Suprapubic skin (tissue), 3 donors: ENCODE data around the gene FGF5.

Source experiments
- CTCF ChIP-seq, 2 donors: fragments of 200-600 bp in 1 of 2; fragments of 450-650 bp in 1 of 2; sonication (generic) in 1 of 2; IDR thresholded peaks; one replicate each; pipeline ENCODE4 v1.5.1; 2016 to 2019; ENCODE audit warnings: antibody characterized with exemption in 2 of 2, mild to moderate bottlenecking in 1 of 2, moderate library complexity in 1 of 2
- EP300 ChIP-seq: sonication (generic); formaldehyde crosslinking; IDR thresholded peaks from one replicate; pipeline ENCODE4 v1.6.1; 2017; ENCODE audit warnings: antibody characterized with exemption
- POLR2A ChIP-seq, 2 donors: fragments of 450-650 bp; IDR thresholded peaks; one replicate each; pipeline ENCODE4 v1.6.1; 2017; ENCODE audit warnings: antibody characterized with exemption in 2 of 2, mild to moderate bottlenecking in 2 of 2, moderate library complexity in 2 of 2

GRCh38 chr4:80271801-80272200 lies 5.3 kb downstream of the FGF5 start:
- no peak for TF ChIP-seq CTCF (IDR thresholded peaks at IDR 0.05)
- no peak for TF ChIP-seq EP300
- no peak for TF ChIP-seq POLR2A (IDR thresholded peaks at IDR 0.05)
